GM12873 (cell line): ENCODE data around the gene UNC45B.

Experiments used
- TF ChIP-seq, protein P1 (sequence below): IDR thresholded peaks from 2 replicates; pipeline ENCODE4 v1.5.1; 2012; ENCODE audit warnings: low read depth, mild to moderate bottlenecking, moderate library complexity, low read length, control low read depth; ENCODE audit not compliant: insufficient read depth; ENCODE audit errors: missing control alignments

The UNC45B gene

DNA sequence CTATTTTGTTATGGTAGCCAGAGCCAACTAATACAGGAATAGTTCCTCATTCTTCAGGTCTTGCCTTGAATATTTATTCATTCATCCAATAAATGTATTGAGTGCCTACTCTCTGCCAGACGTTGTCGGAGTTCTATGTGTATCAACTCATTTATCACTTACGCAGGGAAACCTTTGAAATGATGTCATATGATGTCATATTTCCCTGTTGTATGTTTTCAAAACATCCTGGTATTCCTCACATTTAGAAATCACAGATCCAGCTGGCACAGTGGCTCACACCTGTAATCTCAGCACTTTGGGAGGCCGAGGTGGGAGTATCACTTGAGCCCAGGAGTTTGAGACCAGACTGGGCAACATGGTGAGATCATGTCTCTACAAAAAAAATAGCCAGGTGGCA is 2.8 kb upstream of the UNC45B start:
- TF ChIP-seq, protein P1, sequence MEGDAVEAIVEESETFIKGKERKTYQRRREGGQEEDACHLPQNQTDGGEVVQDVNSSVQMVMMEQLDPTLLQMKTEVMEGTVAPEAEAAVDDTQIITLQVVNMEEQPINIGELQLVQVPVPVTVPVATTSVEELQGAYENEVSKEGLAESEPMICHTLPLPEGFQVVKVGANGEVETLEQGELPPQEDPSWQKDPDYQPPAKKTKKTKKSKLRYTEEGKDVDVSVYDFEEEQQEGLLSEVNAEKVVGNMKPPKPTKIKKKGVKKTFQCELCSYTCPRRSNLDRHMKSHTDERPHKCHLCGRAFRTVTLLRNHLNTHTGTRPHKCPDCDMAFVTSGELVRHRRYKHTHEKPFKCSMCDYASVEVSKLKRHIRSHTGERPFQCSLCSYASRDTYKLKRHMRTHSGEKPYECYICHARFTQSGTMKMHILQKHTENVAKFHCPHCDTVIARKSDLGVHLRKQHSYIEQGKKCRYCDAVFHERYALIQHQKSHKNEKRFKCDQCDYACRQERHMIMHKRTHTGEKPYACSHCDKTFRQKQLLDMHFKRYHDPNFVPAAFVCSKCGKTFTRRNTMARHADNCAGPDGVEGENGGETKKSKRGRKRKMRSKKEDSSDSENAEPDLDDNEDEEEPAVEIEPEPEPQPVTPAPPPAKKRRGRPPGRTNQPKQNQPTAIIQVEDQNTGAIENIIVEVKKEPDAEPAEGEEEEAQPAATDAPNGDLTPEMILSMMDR, result no peak

DNA sequence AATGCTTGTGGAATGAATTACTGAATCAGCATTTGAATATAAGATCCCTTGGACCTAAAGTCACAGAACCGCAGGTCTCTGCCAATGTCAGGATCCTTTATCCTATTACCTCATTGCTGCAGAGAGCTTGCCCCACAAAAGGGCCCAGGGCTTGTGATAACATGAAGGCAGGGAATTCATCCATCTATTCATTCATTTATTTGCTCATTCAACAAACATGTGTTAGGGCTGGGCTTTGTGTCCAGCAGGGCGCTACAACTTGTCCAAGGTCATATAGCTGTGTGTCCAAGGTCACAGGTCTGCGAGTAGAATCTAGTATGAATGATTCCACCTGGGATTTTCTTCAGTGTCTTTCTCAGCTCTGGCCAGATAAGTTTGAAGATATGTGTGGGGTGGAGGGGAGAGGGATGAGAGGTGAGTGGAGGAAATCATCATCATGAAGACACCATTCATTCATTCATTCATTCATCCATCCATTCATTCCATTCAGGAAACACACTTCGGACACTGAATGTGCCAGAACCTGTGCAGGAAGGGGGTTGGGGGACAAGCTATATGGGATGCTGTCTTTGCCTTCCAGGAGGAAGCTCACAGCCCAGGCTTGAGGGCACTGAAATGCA is 1.3 kb upstream of the UNC45B start:
- TF ChIP-seq, protein P1, result no peak

DNA sequence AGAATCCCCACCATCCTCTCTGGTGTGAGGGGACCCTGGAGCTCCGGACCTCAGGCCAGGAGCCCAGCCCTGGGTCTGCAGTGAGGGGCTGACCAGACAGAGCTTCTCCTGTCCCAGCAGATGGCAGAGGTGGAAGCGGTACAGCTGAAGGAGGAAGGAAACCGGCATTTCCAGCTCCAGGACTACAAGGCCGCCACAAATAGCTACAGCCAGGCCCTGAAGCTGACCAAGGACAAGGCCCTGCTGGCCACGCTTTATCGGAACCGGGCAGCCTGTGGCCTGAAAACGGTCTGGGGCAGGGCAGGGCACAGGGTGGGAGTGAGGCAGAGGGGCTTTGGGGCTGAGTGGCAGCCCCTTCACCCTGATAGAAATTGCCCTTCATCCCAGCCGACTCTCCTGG is 527 bp downstream of the UNC45B start:
- TF ChIP-seq, protein P1, result no peak

DNA sequence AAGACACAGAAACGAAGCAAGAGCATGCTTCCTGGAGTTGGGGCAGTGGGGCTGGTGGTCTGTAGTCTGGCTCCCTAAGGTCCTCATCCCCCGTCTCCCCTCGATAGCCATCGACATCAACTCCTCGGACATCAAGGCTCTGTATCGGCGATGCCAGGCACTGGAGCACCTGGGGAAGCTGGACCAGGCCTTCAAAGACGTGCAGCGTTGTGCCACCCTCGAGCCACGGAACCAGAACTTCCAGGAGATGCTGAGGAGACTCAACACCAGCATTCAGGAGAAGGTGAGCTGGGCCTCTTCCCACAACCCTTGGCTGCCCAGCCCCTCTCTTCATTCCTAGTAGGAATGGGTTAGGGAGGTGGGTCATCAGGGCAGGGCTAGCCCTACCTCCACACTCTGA is 2.3 kb downstream of the UNC45B start:
- TF ChIP-seq, protein P1, result no peak

DNA sequence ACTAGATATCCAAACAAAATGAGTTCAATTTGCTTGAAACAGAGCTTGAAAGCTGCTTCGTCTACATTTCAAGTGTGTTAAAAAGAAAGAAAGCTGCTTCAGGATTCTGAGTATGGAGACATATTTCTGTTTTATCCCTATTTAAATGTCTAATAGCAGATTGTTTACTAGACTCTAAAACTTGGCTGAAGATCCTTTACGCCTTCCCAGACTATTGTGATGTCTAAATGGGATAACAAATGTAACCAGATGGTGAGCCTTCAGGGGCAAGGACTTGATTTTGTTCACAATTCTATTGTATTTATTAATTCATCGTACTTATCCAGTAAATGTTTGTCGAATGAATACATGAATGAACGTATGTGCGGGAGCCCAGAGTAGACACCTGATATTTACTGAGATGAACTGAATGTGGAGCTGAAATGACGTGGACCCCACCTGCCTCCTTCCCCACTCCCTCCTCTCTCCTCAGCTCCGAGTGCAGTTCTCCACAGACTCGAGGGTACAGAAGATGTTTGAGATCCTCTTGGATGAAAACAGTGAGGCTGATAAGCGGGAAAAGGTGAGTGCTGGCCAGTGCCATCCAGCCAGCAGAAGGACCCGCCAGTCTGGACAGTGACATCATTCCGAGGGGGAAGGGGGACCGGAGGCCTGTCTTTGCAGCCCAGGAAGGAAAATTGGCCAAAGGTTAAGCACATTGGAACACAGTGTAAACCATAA is 5.0 kb downstream of the UNC45B start:
- TF ChIP-seq, protein P1, result no peak

DNA sequence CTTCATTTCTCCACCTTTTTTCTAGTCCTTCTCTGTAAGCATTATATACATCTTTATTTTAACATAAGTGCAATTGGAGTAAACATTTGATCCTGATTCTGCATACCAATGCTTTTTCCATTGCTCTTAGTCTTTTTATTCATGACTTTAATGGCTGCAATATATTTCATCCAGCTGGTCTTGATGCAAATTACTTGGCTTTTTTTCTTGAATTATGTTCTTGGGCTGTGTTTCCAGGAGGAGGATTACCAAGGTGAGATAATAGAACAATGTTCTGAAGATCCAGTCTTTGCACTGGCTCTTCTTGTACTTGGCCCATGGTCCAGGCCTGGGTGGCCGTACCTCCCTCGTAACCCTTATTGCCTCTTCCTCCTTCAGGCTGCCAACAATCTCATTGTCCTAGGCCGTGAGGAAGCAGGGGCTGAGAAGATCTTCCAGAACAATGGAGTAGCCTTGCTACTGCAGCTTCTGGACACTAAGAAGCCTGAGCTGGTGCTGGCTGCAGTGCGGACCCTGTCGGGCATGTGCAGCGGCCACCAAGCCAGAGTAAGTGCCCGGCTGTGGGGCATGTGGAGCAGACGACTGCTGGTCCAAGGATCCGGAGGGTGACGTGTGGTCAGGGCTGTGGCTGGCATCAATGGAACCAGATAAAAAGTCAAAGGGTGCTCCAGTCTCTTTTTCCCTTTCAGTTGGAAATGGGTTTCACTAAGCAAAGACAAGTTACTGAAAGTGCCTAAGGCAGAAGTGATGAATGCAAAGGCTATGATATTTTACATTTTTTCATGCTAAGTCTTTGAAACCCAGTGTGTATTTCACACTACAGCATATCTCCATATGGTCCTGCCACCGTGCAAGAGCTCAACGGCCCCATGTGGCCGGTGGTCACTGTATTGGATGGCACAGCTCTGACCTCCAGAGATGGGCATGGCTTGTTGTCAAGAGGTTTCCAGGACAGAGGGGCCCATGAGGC is 6.9 kb downstream of the UNC45B start:
- TF ChIP-seq, protein P1, result no peak

DNA sequence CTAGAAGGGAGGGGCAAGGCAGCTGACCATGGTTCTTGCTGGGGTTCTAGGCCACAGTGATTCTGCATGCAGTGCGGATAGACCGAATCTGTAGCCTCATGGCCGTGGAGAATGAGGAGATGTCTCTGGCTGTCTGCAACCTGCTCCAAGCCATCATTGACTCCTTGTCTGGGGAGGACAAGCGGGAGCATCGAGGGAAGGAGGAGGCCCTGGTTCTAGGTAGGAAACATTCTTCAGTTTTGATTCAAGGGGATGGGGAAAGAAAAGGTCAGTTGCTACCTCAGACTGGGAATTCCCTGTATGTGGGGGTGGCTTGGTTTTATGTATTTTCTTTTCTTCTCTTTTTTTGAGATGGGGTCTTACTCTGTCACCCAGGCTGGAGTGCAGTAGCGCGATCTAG is 7.6 kb downstream of the UNC45B start:
- TF ChIP-seq, protein P1, result no peak
